ENCODE measurements around the gene SLC16A5.
A peak's percentile ranks its signal among the peaks of the same experiment; 100 is the strongest.

SLC16A5 gene

DNA sequence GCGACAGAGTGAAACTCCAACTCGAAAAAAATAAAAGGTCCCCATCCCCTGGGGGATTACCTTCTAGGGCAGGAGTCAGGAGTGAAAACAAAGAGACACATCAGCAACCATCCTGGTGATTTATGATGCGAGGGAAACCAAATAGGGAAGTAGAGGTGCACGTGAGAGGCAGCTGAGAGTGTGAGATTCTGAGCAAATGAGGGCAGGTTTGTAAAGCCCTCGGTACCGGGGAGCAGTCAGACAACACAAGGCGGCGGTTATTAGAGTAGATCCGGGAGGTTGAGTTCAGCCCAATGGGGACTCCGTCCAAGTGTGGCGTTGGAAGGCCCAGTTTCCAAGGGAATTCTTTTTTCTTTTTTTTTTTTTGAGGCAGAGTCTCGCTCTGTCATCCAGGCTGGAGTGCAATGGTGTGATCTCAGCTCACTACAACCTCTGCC is 14.6 kb downstream of the SLC16A5 start:
- H3K27ac ChIP-seq (ENCODE audit: low read depth, low read length): no peak overlapping the region
- no peak overlapping the region for H3K9ac ChIP-seq (ENCODE audit: low read depth, low read length)

GRCh38 chr17:75103601-75104554 is 16.1 kb downstream of the SLC16A5 start:
- Histone ChIP-seq H3K27me3 (ENCODE audit: control insufficient read depth, insufficient read depth, low read length) (peaks cover 3% of the 10 kb centered on the region; the same call in 1 of the 2 replicates), H3K9me3 (ENCODE audit: control insufficient read depth, insufficient read depth, low read length) (no peaks in the 10 kb centered on the region), H3K36me3 (ENCODE audit: control insufficient read depth, insufficient read depth, low read length) (peaks cover 10% of the 10 kb centered on the region), H3K4me3 (ENCODE audit: low read depth, low read length) (no peak overlapping the region), H3K4me1 (ENCODE audit: control insufficient read depth, insufficient read depth, low read length) (peaks cover 7% of the 10 kb centered on the region), H3K9ac (ENCODE audit: low read depth, low read length) (no peak overlapping the region), H3K27ac (ENCODE audit: low read depth, low read length) (no peak overlapping the region)

More for the DNA sequence above, 14.6 kb downstream of the SLC16A5 start:
- H3K36me3 ChIP-seq (ENCODE audit: control insufficient read depth, insufficient read depth, low read length): peaks cover 11% of the 10 kb centered on the region
- peaks cover 3% of the 10 kb centered on the region for H3K4me1 ChIP-seq (ENCODE audit: control insufficient read depth, insufficient read depth, low read length)
- H3K9me3 ChIP-seq (ENCODE audit: control insufficient read depth, insufficient read depth, low read length): no peaks in the 10 kb centered on the region
- no peak overlapping the region for H3K4me3 ChIP-seq (ENCODE audit: low read depth, low read length)
- H3K27me3 ChIP-seq (ENCODE audit: control insufficient read depth, insufficient read depth, low read length): no peaks in the 10 kb centered on the region

- no peak overlapping the region for H3K4me3 ChIP-seq (ENCODE audit: low read depth, low read length)
- peaks cover 8% of the 10 kb centered on the region for H3K4me1 ChIP-seq (ENCODE audit: control insufficient read depth, insufficient read depth, low read length)
- no peak overlapping the region for H3K9ac ChIP-seq (ENCODE audit: low read depth, low read length)
- peaks cover 4% of the 10 kb centered on the region for H3K36me3 ChIP-seq (ENCODE audit: control insufficient read depth, insufficient read depth, low read length)
- H3K27ac ChIP-seq (ENCODE audit: low read depth, low read length): peak overlapping the region; percentile 24
- no peaks in the 10 kb centered on the region for H3K9me3 ChIP-seq (ENCODE audit: control insufficient read depth, insufficient read depth, low read length)
- H3K27me3 ChIP-seq (ENCODE audit: control insufficient read depth, insufficient read depth, low read length): peaks cover 3% of the 10 kb centered on the region; the same call in 1 of the 2 replicates
Observed at GRCh38 chr17:75105126-75106080, 17.6 kb downstream of the SLC16A5 start.

DNA sequence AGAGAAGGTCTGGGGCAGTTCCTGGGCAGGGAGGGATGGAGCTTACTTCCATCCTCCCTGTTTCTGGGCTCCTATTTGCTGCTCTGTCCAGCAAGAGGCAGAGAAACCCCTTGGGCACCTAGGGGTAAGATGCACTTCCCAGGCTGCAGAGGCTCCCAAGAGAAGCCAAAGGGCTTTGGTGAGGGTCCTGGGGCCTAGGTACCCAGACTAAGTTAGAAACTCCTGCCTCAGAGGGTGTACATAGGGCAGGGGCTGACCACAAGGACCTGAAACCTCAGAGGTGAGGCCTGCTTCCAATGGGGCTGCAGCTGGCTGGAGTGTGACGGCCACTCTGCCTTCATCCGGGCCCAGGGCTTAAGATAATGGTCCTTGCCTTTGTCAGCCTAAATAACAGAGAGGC is 20.4 kb downstream of the SLC16A5 start:
- Histone ChIP-seq H3K27me3 (ENCODE audit: control insufficient read depth, insufficient read depth, low read length) (peaks cover 3% of the 10 kb centered on the region; the same call in 1 of the 2 replicates), H3K4me1 (ENCODE audit: control insufficient read depth, insufficient read depth, low read length) (peaks cover 8% of the 10 kb centered on the region), H3K9ac (ENCODE audit: low read depth, low read length) (no peak overlapping the region), H3K4me3 (ENCODE audit: low read depth, low read length) (no peak overlapping the region), H3K27ac (ENCODE audit: low read depth, low read length) (no peak overlapping the region), H3K9me3 (ENCODE audit: control insufficient read depth, insufficient read depth, low read length) (no peaks in the 10 kb centered on the region), H3K36me3 (ENCODE audit: control insufficient read depth, insufficient read depth, low read length) (no peaks in the 10 kb centered on the region)

- Histone ChIP-seq H3K27ac (ENCODE audit: low read depth, low read length) (no peak overlapping the region), H3K4me3 (ENCODE audit: low read depth, low read length) (peak overlapping the region; percentile 93), H3K36me3 (ENCODE audit: control insufficient read depth, insufficient read depth, low read length) (no peaks in the 10 kb centered on the region), H3K9me3 (ENCODE audit: control insufficient read depth, insufficient read depth, low read length) (no peaks in the 10 kb centered on the region), H3K27me3 (ENCODE audit: control insufficient read depth, insufficient read depth, low read length) (peaks cover 3% of the 10 kb centered on the region; the same call in 1 of the 2 replicates), H3K4me1 (ENCODE audit: control insufficient read depth, insufficient read depth, low read length) (peaks cover 8% of the 10 kb centered on the region), H3K9ac (ENCODE audit: low read depth, low read length) (0 out of 2 replicates have a peak overlapping the region, but pooled peaks have one; percentile 51)
Observed at GRCh38 chr17:75109046-75109406, 21.3 kb downstream of the SLC16A5 start.

GRCh38 chr17:75109407-75110233 is 21.9 kb downstream of the SLC16A5 start, which contains the start of gene ARMC7:
Gene ARMC7 (plus strand): TSS chr17:75109969. CDS start chr17:75110289, 320 bp downstream.
- H3K27me3 ChIP-seq (ENCODE audit: control insufficient read depth, insufficient read depth, low read length): peaks cover 3% of the 10 kb centered on the region; the same call in 1 of the 2 replicates
- H3K36me3 ChIP-seq (ENCODE audit: control insufficient read depth, insufficient read depth, low read length): no peaks in the 10 kb centered on the region
- H3K4me3 ChIP-seq (ENCODE audit: low read depth, low read length): peak within 1 kb of the TSS; percentile 93
- peak within 1 kb of the TSS; percentile 51 for H3K9ac ChIP-seq (ENCODE audit: low read depth, low read length)
- no peaks in the 10 kb centered on the region for H3K9me3 ChIP-seq (ENCODE audit: control insufficient read depth, insufficient read depth, low read length)
- H3K27ac ChIP-seq (ENCODE audit: low read depth, low read length): peak within 1 kb of the TSS; percentile 17
- H3K4me1 ChIP-seq (ENCODE audit: control insufficient read depth, insufficient read depth, low read length): peaks cover 13% of the 10 kb centered on the region

GRCh38 chr17:75110234-75110937 is 22.6 kb downstream of the SLC16A5 start:
- H3K27ac ChIP-seq (ENCODE audit: low read depth, low read length): no peak overlapping the region
- H3K4me3 ChIP-seq (ENCODE audit: low read depth, low read length): peak overlapping the region; percentile 93
- H3K9me3 ChIP-seq (ENCODE audit: control insufficient read depth, insufficient read depth, low read length): no peaks in the 10 kb centered on the region
- H3K36me3 ChIP-seq (ENCODE audit: control insufficient read depth, insufficient read depth, low read length): no peaks in the 10 kb centered on the region
- peaks cover 3% of the 10 kb centered on the region; the same call in 1 of the 2 replicates for H3K27me3 ChIP-seq (ENCODE audit: control insufficient read depth, insufficient read depth, low read length)
- peak overlapping the region; percentile 4; the same call in 1 of the 2 replicates for H3K9ac ChIP-seq (ENCODE audit: low read depth, low read length)
- peaks cover 13% of the 10 kb centered on the region for H3K4me1 ChIP-seq (ENCODE audit: control insufficient read depth, insufficient read depth, low read length)

DNA sequence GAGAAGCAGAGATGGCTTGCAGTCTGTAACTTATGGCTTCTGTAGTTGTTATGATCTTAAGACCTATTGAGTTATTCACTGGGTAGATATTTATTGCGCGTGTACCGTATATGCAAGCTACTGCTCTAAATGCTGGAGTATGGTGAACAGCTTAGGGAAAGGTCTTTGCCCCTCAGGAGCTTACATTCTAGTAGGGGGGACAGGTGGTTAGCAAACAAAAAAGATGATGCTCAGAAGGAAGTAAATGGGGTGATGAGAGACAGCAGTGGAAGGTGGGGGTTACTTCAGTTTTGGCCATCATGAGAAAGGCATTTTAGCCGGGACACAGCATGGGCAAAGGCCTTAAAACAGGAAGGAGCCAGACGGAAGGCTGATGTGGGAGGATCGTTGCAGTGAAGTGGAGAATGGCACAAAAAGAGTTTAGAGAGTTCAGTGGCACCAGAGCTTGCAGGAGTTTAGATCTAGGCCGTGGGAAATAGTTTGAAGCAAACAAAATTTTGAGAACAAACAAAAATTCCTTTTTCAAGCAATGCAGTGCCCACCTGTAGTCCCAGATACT is 24.1 kb downstream of the SLC16A5 start:
- Histone ChIP-seq H3K4me1 (ENCODE audit: control insufficient read depth, insufficient read depth, low read length) (peaks cover 10% of the 10 kb centered on the region), H3K9me3 (ENCODE audit: control insufficient read depth, insufficient read depth, low read length) (no peaks in the 10 kb centered on the region), H3K27ac (ENCODE audit: low read depth, low read length) (no peak overlapping the region), H3K36me3 (ENCODE audit: control insufficient read depth, insufficient read depth, low read length) (peaks cover 8% of the 10 kb centered on the region; the same call in 1 of the 2 replicates), H3K27me3 (ENCODE audit: control insufficient read depth, insufficient read depth, low read length) (peaks cover 3% of the 10 kb centered on the region; the same call in 1 of the 2 replicates), H3K9ac (ENCODE audit: low read depth, low read length) (no peak overlapping the region), H3K4me3 (ENCODE audit: low read depth, low read length) (no peak overlapping the region)

- Histone ChIP-seq H3K27ac (ENCODE audit: low read depth, low read length) (peak overlapping the region; percentile 67), H3K9ac (ENCODE audit: low read depth, low read length) (no peak overlapping the region), H3K36me3 (ENCODE audit: control insufficient read depth, insufficient read depth, low read length) (peaks cover 8% of the 10 kb centered on the region; the same call in 1 of the 2 replicates)
Observed at GRCh38 chr17:75113798-75114551, 26.2 kb downstream of the SLC16A5 start.

More at GRCh38 chr17:75113798-75114551, 26.2 kb downstream of the SLC16A5 start:
- Histone ChIP-seq H3K4me3 (ENCODE audit: low read depth, low read length) (no peak overlapping the region), H3K9me3 (ENCODE audit: control insufficient read depth, insufficient read depth, low read length) (no peaks in the 10 kb centered on the region), H3K27me3 (ENCODE audit: control insufficient read depth, insufficient read depth, low read length) (no peaks in the 10 kb centered on the region), H3K4me1 (ENCODE audit: control insufficient read depth, insufficient read depth, low read length) (peaks cover 5% of the 10 kb centered on the region)

Measured in HUES48 (cell line).